ENCODE data around the gene SGMS1.

GRCh38 chr10:50579491-50580261, 44.1 kb downstream of the SGMS1 start:
- TF ChIP-seq POLR2A (IDR thresholded peaks at IDR 0.05) (no peak), CTCF (IDR thresholded peaks at IDR 0.05) (no peak)

Measured in testis (tissue), 2 donors.